ENCODE measurements around the gene PXDC1. TPM values are rescaled to one million over a fixed set of nuclear protein-coding genes. Genes with fewer than 3 reads are reported as not detected.

Gene PXDC1
- polyA plus RNA-seq, 6 donors from 2014 or later, result 0.44 to 3.1 (median 0.97) TPM; not detected in 1

DNA sequence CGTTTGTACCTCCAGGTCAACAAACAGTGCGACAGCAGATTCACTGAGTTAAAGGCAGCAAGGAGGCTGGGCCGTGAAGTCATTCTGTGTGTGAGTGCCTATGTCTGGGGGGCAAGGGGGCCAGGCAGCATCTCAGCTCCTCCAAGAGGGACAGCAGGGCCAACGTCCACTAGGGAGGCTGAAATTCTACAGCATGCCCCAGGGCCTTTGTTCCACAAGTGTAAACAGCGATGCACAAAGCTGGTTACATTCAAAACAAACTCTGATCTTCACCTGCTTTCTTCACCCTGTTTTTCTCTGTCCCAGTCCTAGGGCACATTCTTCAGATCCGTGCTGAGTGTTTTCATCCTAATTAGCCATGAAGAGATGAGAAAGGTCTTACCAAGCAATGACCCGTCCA is 41.1 kb downstream of the PXDC1 start:
- H3K27ac Mint-ChIP-seq, result no peak overlapping the region
- H3K27me3 Mint-ChIP-seq, result peaks cover 0 to 21% (median 6%) of the 10 kb centered on the region in 3 donors
- peaks cover 0 to 11% (median 0%) of the 10 kb centered on the region in 7 donors for H3K9me3 Mint-ChIP-seq
- H3K4me1 Mint-ChIP-seq, result peaks cover 0 to 2% (median 0%) of the 10 kb centered on the region in 3 donors
- ATAC-seq (ENCODE audit: low read depth in 2 of 2) (no peak), DNase-seq (no peak)
- H3K4me3 Mint-ChIP-seq, result no peak overlapping the region
- H3K36me3 Mint-ChIP-seq, result no peaks in the 10 kb centered on the region

DNA sequence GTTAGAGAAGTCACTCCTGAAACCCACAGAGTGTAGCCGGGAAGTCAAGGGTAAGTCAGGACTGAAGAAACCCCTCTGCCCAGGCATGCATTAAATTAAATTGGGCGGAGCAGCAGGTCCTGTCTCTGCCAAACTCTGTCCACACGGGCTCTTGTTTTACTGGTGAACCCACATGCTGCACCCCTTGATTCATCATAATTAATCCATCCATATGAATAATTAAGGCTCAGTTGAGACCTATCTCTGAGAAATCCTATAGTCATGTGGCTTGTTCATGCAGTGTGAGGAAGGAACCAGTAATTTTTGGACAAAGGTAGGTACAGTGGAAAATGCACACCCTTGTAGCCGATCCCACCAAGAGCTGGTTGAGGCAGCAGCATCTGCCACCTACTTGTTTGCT is 43.0 kb downstream of the PXDC1 start:
- no peak for ATAC-seq (ENCODE audit: low read depth in 2 of 2)
- Mint-ChIP-seq H3K4me1 (peaks cover 0 to 2% (median 0%) of the 10 kb centered on the region in 3 donors), H3K9me3 (peaks cover 0 to 11% (median 3%) of the 10 kb centered on the region in 7 donors), H3K27me3 (peaks cover 7 to 34% (median 17%) of the 10 kb centered on the region in 3 donors), H3K36me3 (no peaks in the 10 kb centered on the region), H3K4me3 (no peak overlapping the region), H3K27ac (no peak overlapping the region)
- DNase-seq, result no peak

DNA sequence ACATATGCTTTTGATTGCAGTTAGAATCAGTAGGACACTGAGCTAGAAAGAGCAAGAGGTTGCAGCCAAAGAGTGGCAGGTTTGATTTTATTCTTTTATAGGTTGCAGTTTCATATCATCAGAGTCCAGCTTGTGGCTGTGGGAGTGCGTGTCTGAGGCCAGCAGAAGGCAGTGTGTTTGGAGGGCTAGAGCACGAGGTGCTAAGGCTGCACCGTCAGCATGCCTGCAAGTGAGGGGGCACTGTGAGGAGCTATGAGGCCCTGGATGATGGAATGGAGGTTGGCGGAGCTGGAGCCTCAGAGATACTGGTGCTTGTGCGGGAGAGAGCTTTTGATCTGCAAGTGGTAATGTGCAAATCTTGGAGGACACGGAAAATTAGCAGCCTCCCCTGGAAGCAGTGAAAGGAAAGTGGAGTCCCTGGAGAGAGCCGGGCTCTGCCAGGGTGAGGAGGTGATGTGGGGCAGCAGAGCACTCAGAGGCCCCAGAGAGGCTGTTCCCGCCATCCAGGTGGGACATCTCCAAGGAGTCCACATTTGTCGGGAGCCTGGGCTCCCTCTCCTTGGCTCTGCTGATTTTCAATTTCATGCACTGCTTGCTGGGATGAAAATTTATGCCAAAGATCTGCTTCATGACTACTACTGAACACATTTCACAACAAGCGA is 43.6 kb downstream of the PXDC1 start:
- Mint-ChIP-seq H3K4me1 (peaks cover 0 to 2% (median 0%) of the 10 kb centered on the region in 3 donors), H3K36me3 (no peaks in the 10 kb centered on the region), H3K4me3 (peak overlapping the region in 1 of 8 donors; percentile 47), H3K9me3 (peaks cover 0 to 11% (median 3%) of the 10 kb centered on the region in 7 donors), H3K27me3 (peaks cover 11 to 36% (median 17%) of the 10 kb centered on the region in 3 donors), H3K27ac (no peak overlapping the region)
- ATAC-seq (ENCODE audit: low read depth in 2 of 2) (no peak), DNase-seq (no peak)

DNA sequence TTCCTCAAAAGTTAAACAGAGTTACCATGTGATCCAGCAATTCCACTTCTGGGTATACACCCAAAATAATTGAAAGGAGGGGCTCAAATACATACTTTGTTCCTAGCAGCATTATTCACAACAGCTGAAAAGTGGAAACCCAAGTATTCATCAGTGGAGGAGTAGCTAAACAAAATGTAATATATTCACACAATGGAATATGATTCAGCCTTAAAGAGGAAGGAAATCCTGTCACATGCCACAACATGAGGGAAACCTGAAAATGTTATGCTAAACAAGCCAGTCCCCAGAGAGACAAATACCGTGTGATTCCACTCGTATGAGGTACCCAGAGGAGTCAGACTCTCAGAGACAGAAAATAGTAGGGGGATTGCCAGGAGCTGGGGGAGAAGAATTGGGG is 44.5 kb downstream of the PXDC1 start:
- Mint-ChIP-seq H3K36me3 (no peaks in the 10 kb centered on the region), H3K4me1 (peaks cover 0 to 2% (median 0%) of the 10 kb centered on the region in 3 donors), H3K27ac (no peak overlapping the region), H3K4me3 (no peak overlapping the region), H3K27me3 (peaks cover 15 to 42% (median 17%) of the 10 kb centered on the region in 3 donors), H3K9me3 (peaks cover 0 to 11% (median 3%) of the 10 kb centered on the region in 7 donors)
- ATAC-seq (ENCODE audit: low read depth in 2 of 2), result no peak
- no peak for DNase-seq

DNA sequence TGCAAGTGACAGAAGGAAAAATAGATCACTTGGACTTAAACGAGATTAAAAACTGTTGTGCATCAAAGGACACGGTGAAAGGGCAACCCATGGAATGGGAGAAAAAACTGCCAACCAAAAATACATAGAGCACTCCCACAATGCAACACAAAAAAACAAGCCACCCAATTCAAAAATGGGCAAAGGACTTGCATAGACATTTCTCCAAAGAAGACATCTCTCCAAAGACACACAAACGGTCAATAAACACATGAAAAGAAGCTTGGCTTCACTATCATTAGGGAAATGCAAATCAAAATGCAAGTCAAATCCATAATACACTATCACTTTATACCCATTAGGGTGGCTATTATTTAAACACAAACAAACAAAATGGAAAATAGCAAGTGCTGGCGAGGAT is 45.0 kb downstream of the PXDC1 start:
- H3K27me3 Mint-ChIP-seq, result peaks cover 15 to 42% (median 17%) of the 10 kb centered on the region in 3 donors
- H3K4me1 Mint-ChIP-seq, result peaks cover 0 to 2% (median 0%) of the 10 kb centered on the region in 3 donors
- DNase-seq, result no peak
- H3K4me3 Mint-ChIP-seq, result no peak overlapping the region
- H3K9me3 Mint-ChIP-seq, result peaks cover 0 to 11% (median 3%) of the 10 kb centered on the region in 7 donors
- no peak for ATAC-seq (ENCODE audit: low read depth in 2 of 2)
- no peaks in the 10 kb centered on the region for H3K36me3 Mint-ChIP-seq
- H3K27ac Mint-ChIP-seq, result no peak overlapping the region

DNA sequence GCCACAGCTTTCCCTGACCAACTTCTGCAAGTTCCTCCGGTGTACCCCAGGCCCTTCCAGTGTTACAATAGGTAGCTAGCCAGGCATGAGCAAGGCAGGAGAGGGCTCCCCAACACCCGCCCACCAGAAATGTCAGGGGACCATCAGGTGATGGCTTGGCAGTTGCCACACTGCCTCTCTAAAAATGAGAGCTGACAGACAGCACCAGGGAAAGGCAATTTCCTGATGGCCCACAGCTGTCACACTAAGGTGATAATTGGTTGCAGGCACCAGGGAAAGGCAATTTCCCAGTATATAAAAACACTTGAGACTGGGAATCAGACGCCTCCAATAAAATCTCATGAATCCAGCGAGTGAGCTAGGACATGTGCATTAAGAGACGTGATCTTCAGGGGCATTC is 49.9 kb downstream of the PXDC1 start:
- no peaks in the 10 kb centered on the region for H3K4me1 Mint-ChIP-seq
- H3K27ac Mint-ChIP-seq, result no peak overlapping the region
- H3K27me3 Mint-ChIP-seq, result peaks cover 25 to 50% (median 29%) of the 10 kb centered on the region in 3 donors
- H3K9me3 Mint-ChIP-seq, result peaks cover 7 to 36% (median 10%) of the 10 kb centered on the region in 7 donors
- ATAC-seq (ENCODE audit: low read depth in 2 of 2) (no peak), DNase-seq (no peak)
- H3K36me3 Mint-ChIP-seq, result peaks cover 0 to 8% of the 10 kb centered on the region in 2 donors
- no peak overlapping the region for H3K4me3 Mint-ChIP-seq

DNA sequence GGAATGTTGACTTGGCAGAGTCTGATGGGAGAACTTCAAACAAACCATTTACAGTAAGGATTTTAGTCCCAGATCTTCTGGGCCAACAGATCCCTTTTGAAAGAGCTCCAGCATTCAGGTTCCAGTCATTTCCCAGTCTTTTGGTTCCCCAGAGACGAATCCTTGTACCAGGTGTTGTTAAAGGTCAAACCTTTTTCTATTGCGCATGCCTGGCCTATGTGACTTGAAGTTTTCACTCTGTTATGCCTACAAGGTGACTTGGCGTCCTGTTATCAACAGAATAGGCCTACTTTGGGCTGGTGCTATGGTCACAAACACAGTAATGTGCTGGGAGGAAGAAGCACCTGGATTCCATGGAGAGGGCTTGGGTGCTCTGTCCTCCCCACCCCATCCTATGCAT is 52.3 kb downstream of the PXDC1 start:
- ATAC-seq (ENCODE audit: low read depth in 2 of 2), result no peak

DNA sequence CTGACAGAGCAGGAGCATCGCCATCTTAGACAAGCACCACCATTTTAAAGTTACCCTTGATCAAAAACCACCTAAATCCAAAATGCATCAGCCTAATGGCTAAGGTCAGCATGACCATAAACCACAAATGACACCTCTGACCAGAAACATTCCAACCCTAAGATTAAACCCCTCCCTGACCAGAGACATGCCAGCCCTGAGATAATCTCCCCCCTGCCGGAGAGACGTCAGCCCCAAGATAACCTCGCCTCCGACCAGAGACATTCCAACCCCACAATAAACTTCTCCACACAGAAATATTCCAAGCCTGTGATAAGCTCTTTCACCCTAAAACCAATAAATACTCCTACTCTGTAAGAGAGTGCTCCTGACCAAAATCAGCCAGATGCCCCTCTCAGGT is 53.5 kb downstream of the PXDC1 start:
- peaks cover 20 to 42% (median 26%) of the 10 kb centered on the region in 3 donors for H3K27me3 Mint-ChIP-seq
- H3K9me3 Mint-ChIP-seq, result peaks cover 4 to 28% (median 9%) of the 10 kb centered on the region in 7 donors
- H3K27ac Mint-ChIP-seq, result no peak overlapping the region
- ATAC-seq (ENCODE audit: low read depth in 2 of 2) (no peak), DNase-seq (no peak)
- no peaks in the 10 kb centered on the region for H3K4me1 Mint-ChIP-seq
- no peak overlapping the region for H3K4me3 Mint-ChIP-seq
- peaks cover 0 to 8% of the 10 kb centered on the region in 2 donors for H3K36me3 Mint-ChIP-seq

More for the DNA sequence above, 52.3 kb downstream of the PXDC1 start:
- DNase-seq, result no peak
- H3K4me3 Mint-ChIP-seq, result no peak overlapping the region
- peaks cover 4 to 28% (median 9%) of the 10 kb centered on the region in 7 donors for H3K9me3 Mint-ChIP-seq
- no peak overlapping the region for H3K27ac Mint-ChIP-seq
- H3K36me3 Mint-ChIP-seq, result peaks cover 0 to 8% of the 10 kb centered on the region in 2 donors
- H3K27me3 Mint-ChIP-seq, result peaks cover 24 to 45% (median 24%) of the 10 kb centered on the region in 3 donors
- no peaks in the 10 kb centered on the region for H3K4me1 Mint-ChIP-seq

DNA sequence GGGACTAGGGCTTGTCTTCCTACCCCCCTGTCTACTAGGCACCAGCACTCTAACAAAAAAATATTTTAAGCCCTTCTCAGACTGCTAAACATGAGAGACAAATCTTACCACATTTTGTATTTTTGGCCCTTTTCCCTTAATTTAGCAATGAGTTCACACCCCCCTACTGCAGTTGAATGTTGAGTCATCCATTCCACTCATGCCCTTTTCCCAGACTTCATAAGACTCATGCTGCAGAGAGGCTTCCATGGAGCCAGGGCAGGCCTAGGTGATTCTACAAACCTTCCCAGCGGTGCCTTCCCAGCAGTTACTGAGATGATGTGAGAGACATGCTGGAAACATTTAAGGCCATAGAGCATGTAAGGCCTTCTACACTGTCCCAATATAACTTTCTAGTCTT is 53.9 kb downstream of the PXDC1 start:
- ATAC-seq (ENCODE audit: low read depth in 2 of 2) (no peak), DNase-seq (no peak)
- no peak overlapping the region for H3K4me3 Mint-ChIP-seq
- H3K9me3 Mint-ChIP-seq, result peaks cover 4 to 28% (median 9%) of the 10 kb centered on the region in 7 donors
- H3K27me3 Mint-ChIP-seq, result peaks cover 17 to 38% (median 26%) of the 10 kb centered on the region in 3 donors
- no peak overlapping the region for H3K27ac Mint-ChIP-seq
- no peaks in the 10 kb centered on the region for H3K4me1 Mint-ChIP-seq
- peaks cover 0 to 8% of the 10 kb centered on the region in 2 donors for H3K36me3 Mint-ChIP-seq

DNA sequence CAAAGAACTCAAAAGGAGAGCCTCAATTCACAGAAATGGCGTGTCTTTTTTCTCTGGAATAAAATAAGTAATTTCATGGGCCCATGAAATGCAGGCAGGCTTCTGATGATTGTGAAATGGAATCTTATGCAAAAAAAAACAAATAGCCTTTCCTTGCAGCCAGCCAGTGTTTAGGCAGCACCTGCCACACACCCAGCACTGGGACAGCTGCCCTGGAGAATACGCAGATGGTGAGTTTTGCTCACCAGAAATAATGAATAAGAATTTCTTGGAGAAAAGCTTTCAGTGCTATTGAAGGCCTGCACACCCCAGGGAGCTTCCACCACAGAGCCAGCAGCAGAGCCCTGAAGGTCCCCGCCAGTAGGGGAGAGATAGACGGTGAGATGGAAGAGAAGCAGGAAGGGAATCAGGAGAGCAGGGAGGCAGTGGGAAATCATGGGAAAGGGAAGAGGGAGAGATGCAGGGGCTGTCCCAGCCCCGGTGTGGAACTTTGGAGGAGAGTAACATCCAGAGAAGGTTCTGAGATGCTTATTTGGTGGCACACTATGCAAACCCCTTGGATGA is 54.9 kb downstream of the PXDC1 start:
- Mint-ChIP-seq H3K36me3 (peaks cover 0 to 8% of the 10 kb centered on the region in 2 donors), H3K4me1 (no peaks in the 10 kb centered on the region), H3K4me3 (no peak overlapping the region), H3K27me3 (peaks cover 15 to 35% (median 26%) of the 10 kb centered on the region in 3 donors), H3K27ac (peak overlapping the region in 1 of 6 donors; percentile 5), H3K9me3 (peaks cover 4 to 28% (median 9%) of the 10 kb centered on the region in 7 donors)
- DNase-seq, result no peak
- ATAC-seq (ENCODE audit: low read depth in 2 of 2), result no peak

DNA sequence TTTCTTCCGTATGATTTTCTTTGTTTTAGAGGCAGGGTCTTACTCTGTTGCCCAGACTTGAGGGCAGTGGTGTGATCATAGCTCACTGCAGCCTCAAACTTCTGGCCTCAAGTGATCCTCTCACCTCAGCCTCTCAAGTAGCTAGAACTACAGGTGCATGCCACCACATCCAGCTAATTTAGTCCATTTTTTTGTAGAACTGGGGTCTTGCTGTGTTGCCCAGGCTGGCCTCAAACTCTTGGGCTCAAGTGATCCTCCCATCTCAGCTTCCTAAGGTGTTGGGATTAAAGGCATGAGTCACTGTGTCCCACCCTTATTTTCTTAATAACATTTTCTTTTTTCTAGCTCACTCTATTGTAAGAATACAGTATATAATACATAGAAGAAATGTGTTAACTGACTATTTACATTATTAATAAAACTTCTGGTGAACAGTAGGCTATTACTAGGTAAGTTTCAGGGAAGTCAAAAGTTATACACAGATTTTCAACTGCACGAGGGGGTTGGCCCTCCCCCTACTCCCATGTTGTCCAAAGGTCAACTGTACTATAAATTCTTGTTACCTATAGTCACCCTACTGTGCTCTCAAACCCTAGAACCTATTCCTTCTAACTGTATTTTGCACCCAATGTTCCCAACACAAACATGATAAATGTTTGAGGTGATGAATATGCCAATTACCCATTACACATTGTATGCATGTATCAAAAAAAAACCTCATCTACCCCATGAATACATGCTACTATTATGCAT is 56.3 kb downstream of the PXDC1 start:
- DNase-seq (no peak), ATAC-seq (ENCODE audit: low read depth in 2 of 2) (no peak)
- Mint-ChIP-seq H3K9me3 (peaks cover 4 to 27% (median 9%) of the 10 kb centered on the region in 7 donors), H3K27me3 (peaks cover 19 to 39% (median 26%) of the 10 kb centered on the region in 3 donors), H3K4me3 (no peak overlapping the region), H3K36me3 (peaks cover 0 to 8% of the 10 kb centered on the region in 2 donors), H3K4me1 (no peaks in the 10 kb centered on the region), H3K27ac (no peak overlapping the region)

DNA sequence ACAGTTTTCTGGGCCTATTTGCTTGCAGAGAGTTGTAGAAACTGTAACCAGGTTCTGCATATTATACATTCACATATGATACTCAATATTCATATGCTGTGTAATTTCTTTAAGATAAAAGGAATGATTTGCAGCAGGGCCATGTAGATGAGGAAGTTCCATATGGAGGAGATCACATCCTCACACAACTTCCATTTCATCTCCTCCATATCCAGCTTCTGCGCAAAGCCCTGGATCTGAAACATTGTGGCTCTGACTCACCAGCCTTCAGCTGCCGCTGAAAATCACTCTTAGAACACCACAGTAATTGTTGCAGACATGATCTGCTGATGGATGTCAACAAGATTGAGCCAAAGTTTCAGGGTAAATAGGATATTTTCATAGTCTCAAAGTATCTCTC is 57.7 kb downstream of the PXDC1 start:
- no peak for ATAC-seq (ENCODE audit: low read depth in 2 of 2)
- H3K4me1 Mint-ChIP-seq, result no peaks in the 10 kb centered on the region
- peaks cover 1 to 13% (median 6%) of the 10 kb centered on the region in 7 donors for H3K9me3 Mint-ChIP-seq
- H3K27ac Mint-ChIP-seq, result no peak overlapping the region
- peaks cover 11 to 46% (median 26%) of the 10 kb centered on the region in 3 donors for H3K27me3 Mint-ChIP-seq
- H3K4me3 Mint-ChIP-seq, result no peak overlapping the region
- peaks cover 0 to 8% of the 10 kb centered on the region in 2 donors for H3K36me3 Mint-ChIP-seq
- DNase-seq, result no peak

DNA sequence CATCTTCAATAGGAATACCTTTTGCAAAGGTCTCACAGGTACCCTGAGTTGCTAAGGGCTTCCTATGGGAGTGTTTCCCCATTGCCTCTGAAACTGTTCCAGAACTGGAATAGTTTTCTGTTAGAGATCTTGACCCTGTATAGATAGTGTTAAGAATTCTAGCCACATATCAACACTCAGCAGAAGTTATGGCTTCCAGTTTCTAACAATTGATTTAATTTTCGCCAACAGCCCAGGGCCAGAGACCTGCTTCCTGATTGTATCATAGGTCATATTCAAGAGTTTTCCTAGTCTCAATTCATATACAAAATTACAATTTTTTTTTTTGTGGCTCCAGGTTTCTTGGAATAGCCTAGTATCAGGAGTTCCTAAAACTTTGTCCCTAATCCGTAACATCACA is 61.0 kb downstream of the PXDC1 start:
- Mint-ChIP-seq H3K36me3 (no peaks in the 10 kb centered on the region), H3K4me3 (no peak overlapping the region), H3K4me1 (no peaks in the 10 kb centered on the region), H3K9me3 (peaks cover 0 to 2% (median 0%) of the 10 kb centered on the region in 7 donors), H3K27ac (no peak overlapping the region), H3K27me3 (peaks cover 12 to 20% (median 17%) of the 10 kb centered on the region in 3 donors)
- no peak for DNase-seq
- no peak for ATAC-seq (ENCODE audit: low read depth in 2 of 2)
